GM18526 (cell line): ENCODE results near the gene PFN1.

ENCODE experiments used
- POLR2A ChIP-seq: IDR thresholded peaks from 3 replicates; pipeline ENCODE4 v1.6.1; 2011; ENCODE audit not compliant: insufficient read length; ENCODE audit errors: extremely low read depth

PFN1 gene

GRCh38 chr17:4971826-4972225 lies 23.5 kb upstream of the PFN1 start:
- no peak for TF ChIP-seq POLR2A

DNA sequence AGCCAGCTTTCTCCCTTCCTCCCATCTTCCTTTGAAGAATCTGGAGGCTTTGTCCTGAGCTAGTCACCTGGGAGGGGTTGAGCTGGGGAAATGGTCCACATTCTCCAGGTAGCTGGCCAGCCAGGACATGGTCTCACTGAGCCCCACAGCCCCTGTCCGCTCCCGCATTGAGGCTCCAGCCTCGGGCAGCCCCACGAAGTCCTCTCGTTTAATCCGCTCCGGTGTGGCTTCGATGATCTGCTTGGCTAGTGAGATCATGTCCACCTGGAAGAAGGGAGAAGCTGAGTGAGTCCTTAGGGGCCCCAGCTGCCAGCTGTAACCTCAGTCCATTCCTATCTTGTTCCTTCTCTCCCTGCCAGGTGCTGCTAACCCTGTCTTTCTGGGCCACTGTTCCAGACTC lies 21.9 kb upstream of the PFN1 start:
- no peak for TF ChIP-seq POLR2A

DNA sequence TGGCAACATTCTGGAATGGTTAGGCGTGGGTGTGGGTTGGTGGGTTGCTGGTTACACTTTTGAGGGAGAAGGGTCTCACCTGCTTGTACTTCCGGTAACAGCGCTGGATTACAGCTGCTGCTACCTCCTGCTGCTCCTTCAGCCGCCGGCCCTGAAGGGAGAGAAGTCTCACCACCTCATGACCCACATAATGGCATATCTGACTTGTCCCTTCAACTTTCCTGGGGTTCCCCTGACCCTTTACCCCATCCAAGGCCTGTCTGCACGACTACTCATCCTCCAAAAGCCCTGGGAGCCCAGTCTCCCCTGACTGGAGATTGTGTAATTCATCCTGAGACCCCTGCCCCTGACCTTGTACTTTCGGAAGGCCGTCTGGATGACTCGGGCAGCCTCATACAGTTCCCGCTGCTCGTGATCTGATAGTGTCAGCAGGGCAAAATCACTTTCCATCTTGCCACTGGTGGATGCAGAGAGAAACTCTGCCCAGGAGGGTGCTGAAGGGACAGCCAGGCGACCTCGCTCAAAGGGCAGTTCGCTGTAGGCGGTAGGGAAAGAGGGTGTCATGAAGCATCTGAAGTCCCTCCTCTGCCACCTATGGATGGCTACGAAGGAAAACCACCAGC lies 21.3 kb upstream of the PFN1 start:
- TF ChIP-seq POLR2A: no peak

GRCh38 chr17:4969047-4969550 lies 20.8 kb upstream of the PFN1 start:
- TF ChIP-seq POLR2A: no peak

DNA sequence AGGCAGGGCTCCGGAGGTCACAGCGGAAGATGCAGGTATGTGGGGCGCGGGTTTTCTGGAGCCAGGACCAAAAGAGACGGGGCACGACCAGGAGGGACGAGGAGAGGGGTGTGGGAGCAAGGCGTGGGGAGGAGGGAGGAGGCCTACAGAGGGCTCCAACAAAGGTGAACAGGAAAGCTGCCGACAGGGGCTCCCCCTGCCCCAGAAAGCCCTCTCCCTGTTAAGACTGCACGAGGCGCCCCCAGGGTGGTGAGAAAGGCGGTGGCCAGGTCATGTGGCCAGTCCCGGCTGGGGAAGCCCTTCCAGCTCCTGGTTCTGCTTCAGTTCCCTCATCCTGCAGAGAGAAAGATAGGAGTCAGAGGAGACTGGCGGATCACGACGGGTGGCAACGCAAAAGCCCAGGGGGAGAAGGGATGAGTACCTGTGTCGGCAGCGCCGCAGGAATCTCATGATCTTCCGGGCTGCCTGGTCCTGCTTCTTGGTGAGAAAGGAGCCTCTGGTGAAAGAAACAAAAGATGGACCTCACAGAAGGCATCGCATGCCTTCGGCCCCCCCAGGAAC lies 20.2 kb upstream of the PFN1 start:
- TF ChIP-seq POLR2A: peak; percentile 5

GRCh38 chr17:4967539-4968485 lies 19.5 kb upstream of the PFN1 start, which contains the start of gene SPAG7:
SPAG7 (minus strand) TSS chr17:4967817; CDS start chr17:4967804, 13 bp downstream.
- peak; percentile 63 for TF ChIP-seq POLR2A

DNA sequence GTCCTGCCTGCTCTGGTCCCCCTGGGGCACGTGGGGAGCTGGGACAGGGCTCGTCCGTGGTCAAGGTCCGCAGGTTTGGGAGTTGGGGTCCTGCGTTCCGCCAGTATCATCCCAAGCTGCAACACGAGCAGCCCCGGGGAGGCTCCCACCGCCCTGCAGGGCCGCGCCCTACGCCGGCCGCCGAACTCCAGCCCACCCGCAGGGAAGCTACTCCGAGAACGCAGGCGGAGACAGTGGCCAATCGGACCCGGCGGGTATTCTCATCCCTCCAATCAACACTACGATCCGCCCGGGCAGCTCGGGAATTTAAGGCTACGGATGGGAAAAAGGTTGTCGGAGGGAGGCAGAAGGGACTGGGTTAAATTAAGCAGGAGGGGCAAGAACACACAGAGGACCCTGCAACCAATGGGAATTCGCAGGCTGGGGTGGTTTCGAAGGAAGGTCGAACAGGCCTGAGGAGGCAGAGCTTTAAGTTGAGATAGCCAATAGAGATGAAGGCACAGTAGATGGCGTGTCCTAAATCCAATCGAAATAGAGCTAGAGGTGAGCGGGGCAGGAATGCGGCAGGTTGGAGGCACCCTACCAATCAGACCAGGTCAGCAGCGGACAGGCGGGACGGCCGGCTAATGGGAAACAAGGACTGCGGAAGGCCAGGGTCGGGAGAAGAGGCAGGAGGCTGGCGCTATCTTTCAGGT lies 18.7 kb upstream of the PFN1 start:
- peak; percentile 39 for TF ChIP-seq POLR2A

DNA sequence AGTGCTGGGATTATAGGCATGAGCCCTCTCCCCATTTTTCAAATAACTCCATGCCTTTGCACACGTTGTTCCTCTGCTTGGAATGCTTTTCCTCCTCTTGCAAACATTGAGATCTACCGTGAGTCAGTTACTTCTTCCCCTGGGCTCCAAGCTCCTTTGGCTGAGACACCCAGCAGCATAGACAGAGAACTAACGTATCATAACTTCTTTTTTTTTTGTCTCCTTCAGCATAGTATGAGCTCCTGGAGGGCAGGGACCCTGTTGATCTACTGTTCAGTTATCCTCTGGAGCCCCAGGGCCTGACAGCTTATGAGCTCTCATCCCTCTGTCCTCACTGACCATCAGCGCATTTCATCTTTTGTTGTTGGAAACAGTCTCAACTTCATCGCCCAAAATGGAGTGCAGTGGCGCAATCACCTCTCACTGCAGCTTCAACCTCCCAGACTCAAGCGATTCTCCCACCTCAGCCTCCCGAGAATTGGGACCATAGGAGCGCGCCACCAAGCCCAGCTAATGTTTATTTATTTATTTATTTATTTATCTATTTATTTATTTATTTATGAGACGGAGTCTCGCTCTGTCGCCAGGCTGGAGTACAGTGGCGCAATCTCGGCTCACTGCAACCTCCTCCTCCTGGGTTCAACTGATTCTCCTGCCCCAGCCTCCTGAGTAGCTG lies 17.1 kb upstream of the PFN1 start:
- no peak for TF ChIP-seq POLR2A

GRCh38 chr17:4960279-4960922 lies 12.1 kb upstream of the PFN1 start:
- no peak for TF ChIP-seq POLR2A

- TF ChIP-seq POLR2A: no peak
Measured at GRCh38 chr17:4959261-4959965, 11.1 kb upstream of the PFN1 start.

DNA sequence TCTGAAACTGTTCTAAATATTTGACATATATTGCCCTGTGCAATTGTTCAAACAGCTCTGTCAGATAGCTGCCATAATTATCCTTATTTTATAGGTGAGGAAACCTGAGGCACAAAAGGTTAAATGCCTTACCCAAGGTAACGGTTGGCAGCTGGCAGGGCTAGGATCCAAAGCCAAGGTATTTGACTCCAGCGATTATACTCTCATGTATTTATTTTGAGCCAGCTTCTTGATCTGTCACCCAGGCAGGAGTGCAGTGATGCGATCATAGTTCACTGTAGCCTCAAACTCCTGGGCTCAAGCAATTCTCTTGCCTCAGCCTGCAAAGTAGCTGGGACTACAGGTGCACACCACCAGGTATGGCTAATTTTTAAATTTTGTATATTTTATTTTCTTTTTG lies 9.8 kb upstream of the PFN1 start:
- no peak for TF ChIP-seq POLR2A

GRCh38 chr17:4956493-4957061 lies 8.2 kb upstream of the PFN1 start:
- TF ChIP-seq POLR2A: no peak

DNA sequence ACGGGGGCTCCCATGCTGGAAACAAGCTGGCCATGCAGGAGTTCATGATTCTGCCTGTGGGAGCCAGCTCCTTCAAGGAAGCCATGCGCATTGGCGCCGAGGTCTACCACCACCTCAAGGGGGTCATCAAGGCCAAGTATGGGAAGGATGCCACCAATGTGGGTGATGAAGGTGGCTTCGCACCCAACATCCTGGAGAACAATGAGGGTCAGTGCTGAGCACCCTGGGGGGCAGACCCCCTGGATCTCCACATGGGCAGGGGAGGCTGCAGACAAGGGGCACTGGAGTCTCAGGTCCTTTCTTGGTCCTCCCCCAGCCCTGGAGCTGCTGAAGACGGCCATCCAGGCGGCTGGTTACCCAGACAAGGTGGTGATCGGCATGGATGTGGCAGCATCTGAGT lies 6.8 kb upstream of the PFN1 start:
- TF ChIP-seq POLR2A: no peak

DNA sequence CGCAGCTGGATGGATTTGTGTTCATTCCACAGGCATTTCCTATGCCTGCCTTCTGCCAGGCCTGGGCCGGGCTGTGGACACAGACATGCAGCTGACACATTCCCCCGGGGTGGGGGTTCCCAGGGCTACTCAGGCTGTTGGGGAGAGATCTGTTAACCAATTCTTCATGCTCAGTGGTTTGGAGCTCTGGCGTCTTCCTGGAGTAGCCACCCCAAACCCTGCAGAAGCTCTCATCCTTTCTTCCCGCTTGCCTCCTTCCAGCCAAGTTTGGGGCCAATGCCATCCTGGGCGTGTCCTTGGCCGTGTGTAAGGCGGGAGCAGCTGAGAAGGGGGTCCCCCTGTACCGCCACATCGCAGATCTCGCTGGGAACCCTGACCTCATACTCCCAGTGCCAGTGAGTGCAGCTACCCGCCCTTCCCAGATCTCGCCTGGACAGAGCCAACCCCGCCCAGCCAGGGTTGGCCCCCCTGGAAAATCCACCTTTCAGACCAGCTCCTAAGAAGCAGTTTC lies 5.2 kb upstream of the PFN1 start:
- TF ChIP-seq POLR2A: no peak

- TF ChIP-seq POLR2A: no peak
Measured at GRCh38 chr17:4951486-4951885, 3.2 kb upstream of the PFN1 start.
